CD4-positive, alpha-beta T cell treated with Interleukin-1 beta for 1 hour (primary cell): ENCODE measurements around the gene VSIR.

Experiments used
- DNase-seq, 2 donors: peaks; one replicate each; pipeline ENCODE4 v3.0.0-alpha.2; 2020 to 2022

Gene VSIR

GRCh38 chr10:71763352-71764127, 9.8 kb downstream of the VSIR start:
- DNase-seq: no peak

GRCh38 chr10:71762324-71762723, 11.0 kb downstream of the VSIR start:
- DNase-seq: no peak

- DNase-seq: no peak
Measured at GRCh38 chr10:71761541-71762113, 11.7 kb downstream of the VSIR start.

GRCh38 chr10:71761105-71761511, 12.2 kb downstream of the VSIR start:
- no peak for DNase-seq

GRCh38 chr10:71757399-71757922, 15.9 kb downstream of the VSIR start:
- DNase-seq: no peak

- peak in 1 of 2 donors; percentile 46 for DNase-seq
Measured at GRCh38 chr10:71756311-71757191, 16.8 kb downstream of the VSIR start.

GRCh38 chr10:71755179-71755879, 18.0 kb downstream of the VSIR start:
- no peak for DNase-seq

- DNase-seq: no peak
Measured at GRCh38 chr10:71754562-71754961, 18.8 kb downstream of the VSIR start.

GRCh38 chr10:71753960-71754505, 19.3 kb downstream of the VSIR start:
- DNase-seq: no peak

- DNase-seq: peak in 1 of 2 donors; percentile 76
Measured at GRCh38 chr10:71753091-71753959, 20.0 kb downstream of the VSIR start.

- DNase-seq: no peak
Measured at GRCh38 chr10:71752391-71753090, 20.8 kb downstream of the VSIR start.

- DNase-seq: no peak
Measured at GRCh38 chr10:71751515-71752224, 21.6 kb downstream of the VSIR start.

- DNase-seq: no peak
Measured at GRCh38 chr10:71750986-71751385, 22.3 kb downstream of the VSIR start.

- no peak for DNase-seq
Measured at GRCh38 chr10:71750124-71750841, 23.0 kb downstream of the VSIR start.

- DNase-seq: no peak
Measured at GRCh38 chr10:71749396-71749795, 23.9 kb downstream of the VSIR start.

- DNase-seq: peak; percentile 84 to 85
Measured at GRCh38 chr10:71748671-71749191, 24.6 kb downstream of the VSIR start.

- DNase-seq: peak in 1 of 2 donors; percentile 40
Measured at GRCh38 chr10:71747551-71748523, 25.5 kb downstream of the VSIR start.

- DNase-seq: no peak
Measured at GRCh38 chr10:71747039-71747531, 26.2 kb downstream of the VSIR start.
